ENCODE measurements around the gene RGS9BP. TPM values are rescaled to one million over a fixed set of nuclear protein-coding genes. Genes with fewer than 3 reads are reported as not detected.
A peak's percentile ranks its signal among the peaks of the same experiment; 100 is the strongest.

The RGS9BP gene
- total RNA-seq: 2.0 TPM
- long read RNA-seq, partial matches to known transcripts: 0 of 3 reads
- long read RNA-seq, other reads (novel, unspliced or antisense): 0 of 3 reads

GRCh38 chr19:32675720-32676185 is at the start of gene RGS9BP:
Gene RGS9BP (plus strand): TSS chr19:32675848. CDS start chr19:32676264, 416 bp downstream.
- H3K36me3 ChIP-seq: no peaks in the 10 kb centered on the region
- ATAC-seq (peak; percentile 79), DNase-seq (peak; percentile 93)
- peak within 1 kb of the TSS; percentile 81 for H3K27ac ChIP-seq
- peak within 1 kb of the TSS; percentile 81 for H3K4me3 ChIP-seq
- peaks cover 20% of the 10 kb centered on the region for H3K4me1 ChIP-seq
- no peak for TF ChIP-seq CTCF (IDR thresholded peaks at IDR 0.05)
- intact Hi-C loops (cut with DNase I): no loop called here
- H3K9me3 ChIP-seq: no peaks in the 10 kb centered on the region
- H3K27me3 ChIP-seq: peaks cover 22% of the 10 kb centered on the region

GRCh38 chr19:32626969-32627368 is 48.7 kb upstream of the RGS9BP start:
- Histone ChIP-seq H3K9me3 (no peaks in the 10 kb centered on the region), H3K36me3 (peaks cover 73% of the 10 kb centered on the region), H3K4me1 (no peaks in the 10 kb centered on the region), H3K27me3 (no peaks in the 10 kb centered on the region), H3K4me3 (no peak overlapping the region), H3K27ac (no peak overlapping the region)
- intact Hi-C loops (cut with DNase I): no loop called here
- no peak for DNase-seq
- TF ChIP-seq CTCF (IDR thresholded peaks at IDR 0.05): no peak
- ATAC-seq: no peak

GRCh38 chr19:32627714-32628270 is 47.9 kb upstream of the RGS9BP start:
- no peak overlapping the region for H3K4me3 ChIP-seq
- H3K27me3 ChIP-seq: no peaks in the 10 kb centered on the region
- no peak for TF ChIP-seq CTCF (IDR thresholded peaks at IDR 0.05)
- H3K4me1 ChIP-seq: no peaks in the 10 kb centered on the region
- no peak overlapping the region for H3K27ac ChIP-seq
- intact Hi-C loops (cut with DNase I): no loop called here
- H3K9me3 ChIP-seq: no peaks in the 10 kb centered on the region
- H3K36me3 ChIP-seq: peaks cover 64% of the 10 kb centered on the region
- ATAC-seq: peak; percentile 19
- DNase-seq: no peak

- Histone ChIP-seq H3K36me3 (peaks cover 46% of the 10 kb centered on the region), H3K27ac (no peak overlapping the region), H3K27me3 (no peaks in the 10 kb centered on the region), H3K9me3 (no peaks in the 10 kb centered on the region), H3K4me3 (no peak overlapping the region), H3K4me1 (no peaks in the 10 kb centered on the region)
- no peak for ATAC-seq
- DNase-seq: no peak
- TF ChIP-seq CTCF (IDR thresholded peaks at IDR 0.05): no peak
- intact Hi-C loops (cut with DNase I): no loop called here
Measured at GRCh38 chr19:32630338-32630737, 45.3 kb upstream of the RGS9BP start.

- Histone ChIP-seq H3K9me3 (no peaks in the 10 kb centered on the region), H3K4me3 (no peak overlapping the region), H3K36me3 (peaks cover 52% of the 10 kb centered on the region), H3K4me1 (no peaks in the 10 kb centered on the region), H3K27ac (no peak overlapping the region), H3K27me3 (no peaks in the 10 kb centered on the region)
- ATAC-seq: no peak
- TF ChIP-seq CTCF (IDR thresholded peaks at IDR 0.05): no peak
- no peak for DNase-seq
- intact Hi-C loops (cut with DNase I): no loop called here
Measured at GRCh38 chr19:32631381-32631780, 44.3 kb upstream of the RGS9BP start.
